Stimulated activated CD8-positive, alpha-beta memory T cell treated with anti-CD3 and anti-CD28 coated beads, Interleukin-7, amount 100 ng/mL, for 4 hours (primary cell): ENCODE results near the gene UQCRH.

Experiments used
- DNase-seq, 2 donors: peaks; one replicate each; pipeline ENCODE4 v3.0.0-alpha.2; 2020; ENCODE audit warnings: low read depth in 2 of 2

Gene UQCRH

DNA sequence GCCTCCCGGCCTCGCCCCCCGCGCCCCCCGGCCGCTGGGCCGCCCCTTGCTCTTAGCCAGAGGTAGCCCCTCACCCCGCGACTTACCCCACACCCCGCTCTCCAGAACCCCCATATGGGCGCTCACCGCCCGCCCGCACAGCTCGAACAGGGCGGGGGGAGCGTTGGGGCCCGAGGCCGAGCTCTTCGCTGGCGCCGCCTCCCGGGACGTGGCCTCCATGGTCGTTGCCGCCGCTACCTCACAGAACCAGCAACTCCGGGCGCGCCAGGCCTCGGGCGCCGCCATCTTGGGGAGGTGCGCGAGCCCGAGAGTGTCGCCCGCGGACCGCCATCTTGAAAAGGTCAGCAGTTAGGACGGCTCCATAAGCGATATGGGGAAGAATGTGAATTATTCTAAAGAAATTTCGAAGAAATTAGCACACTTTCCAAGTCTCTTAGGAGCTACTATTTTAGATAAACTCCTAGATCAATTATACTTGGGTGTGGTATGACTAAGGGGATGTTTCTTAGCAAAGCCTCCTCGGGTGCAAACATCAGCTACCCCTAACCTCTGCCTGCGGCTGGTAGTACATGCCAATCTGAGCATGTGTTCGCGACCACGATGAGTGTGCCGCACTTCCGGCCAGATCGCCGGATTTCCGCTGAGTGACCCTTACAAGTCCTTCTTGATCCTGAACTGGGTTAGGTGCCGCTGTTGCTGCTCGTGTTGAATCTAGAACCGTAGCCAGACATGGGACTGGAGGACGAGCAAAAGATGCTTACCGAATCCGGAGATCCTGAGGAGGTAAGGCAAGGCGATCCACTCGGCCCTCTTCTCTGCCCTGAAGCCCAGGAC is at the start of gene UQCRH, which contains the start of gene LRRC41:
UQCRH (plus strand) TSS at position 661 of the 834 bp plus-strand sequence; CDS start at position 730, 69 bp downstream.
LRRC41 (minus strand) TSS at position 579 of the 834 bp plus-strand sequence; CDS start at position 285, 294 bp downstream.
- peak; percentile 85 to 90 for DNase-seq

GRCh38 chr1:46254668-46255067 is 48.8 kb upstream of the UQCRH start:
- no peak for DNase-seq

DNA sequence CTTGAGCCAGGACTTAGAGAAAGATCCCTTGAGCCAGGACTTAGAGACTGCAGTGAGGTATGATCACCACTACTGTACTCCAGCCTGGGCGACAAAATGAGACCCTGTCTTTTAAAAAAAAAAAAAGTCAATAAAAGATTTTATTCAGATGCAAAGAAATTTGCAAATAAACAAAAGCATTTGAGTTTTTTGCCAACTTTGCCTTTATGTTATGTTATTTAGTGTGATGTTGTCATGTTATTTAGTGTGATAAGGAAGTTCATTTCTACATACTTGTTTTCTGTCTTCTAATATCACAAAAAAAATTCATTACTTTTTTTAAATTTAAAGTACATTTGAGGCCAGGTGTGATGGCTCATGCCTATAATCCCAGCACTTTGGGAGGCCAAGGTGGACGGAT is 47.0 kb upstream of the UQCRH start:
- DNase-seq, result no peak

GRCh38 chr1:46262508-46262907 is 41.0 kb upstream of the UQCRH start:
- no peak for DNase-seq

- DNase-seq, result no peak
Observed at GRCh38 chr1:46263146-46263545, 40.4 kb upstream of the UQCRH start.

- no peak for DNase-seq
Observed at GRCh38 chr1:46268578-46268977, 34.9 kb upstream of the UQCRH start.

DNA sequence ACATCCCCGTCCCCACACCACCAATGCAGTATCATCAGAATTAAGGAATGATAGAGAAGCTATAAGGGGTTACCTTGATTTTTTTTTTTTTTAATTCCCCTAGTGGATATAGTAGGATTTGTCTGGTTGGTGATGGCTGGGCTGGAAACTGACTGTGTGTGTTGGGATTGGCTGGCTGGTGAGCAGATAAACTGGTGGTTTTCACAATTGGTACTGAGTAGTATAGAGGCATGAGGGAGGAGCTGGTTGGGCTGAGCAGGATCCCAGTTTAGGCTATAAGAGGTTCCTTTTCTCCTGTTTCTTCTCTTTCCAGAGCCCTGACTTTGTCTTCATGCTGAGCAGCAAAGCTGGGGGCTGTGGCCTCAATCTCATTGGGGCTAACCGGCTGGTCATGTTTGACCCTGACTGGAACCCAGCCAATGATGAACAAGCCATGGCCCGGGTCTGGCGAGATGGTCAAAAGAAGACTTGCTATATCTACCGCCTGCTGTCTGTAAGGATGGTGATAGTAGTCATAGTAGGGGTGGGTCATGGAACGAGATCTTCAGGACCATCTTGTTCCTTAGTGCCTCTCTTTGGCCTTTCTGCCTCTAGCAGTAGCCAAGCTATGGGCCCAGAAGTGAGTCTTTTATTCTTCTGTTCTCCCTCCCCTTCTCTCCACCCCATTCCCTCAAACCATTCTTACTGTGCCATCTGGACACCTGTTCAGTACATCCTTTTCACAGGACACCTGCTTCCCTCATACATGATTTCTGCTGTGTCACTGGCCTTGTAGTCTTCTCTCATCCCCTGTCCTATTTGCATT is 29.1 kb upstream of the UQCRH start:
- DNase-seq, result no peak

GRCh38 chr1:46275030-46275337 is 28.5 kb upstream of the UQCRH start:
- no peak for DNase-seq

DNA sequence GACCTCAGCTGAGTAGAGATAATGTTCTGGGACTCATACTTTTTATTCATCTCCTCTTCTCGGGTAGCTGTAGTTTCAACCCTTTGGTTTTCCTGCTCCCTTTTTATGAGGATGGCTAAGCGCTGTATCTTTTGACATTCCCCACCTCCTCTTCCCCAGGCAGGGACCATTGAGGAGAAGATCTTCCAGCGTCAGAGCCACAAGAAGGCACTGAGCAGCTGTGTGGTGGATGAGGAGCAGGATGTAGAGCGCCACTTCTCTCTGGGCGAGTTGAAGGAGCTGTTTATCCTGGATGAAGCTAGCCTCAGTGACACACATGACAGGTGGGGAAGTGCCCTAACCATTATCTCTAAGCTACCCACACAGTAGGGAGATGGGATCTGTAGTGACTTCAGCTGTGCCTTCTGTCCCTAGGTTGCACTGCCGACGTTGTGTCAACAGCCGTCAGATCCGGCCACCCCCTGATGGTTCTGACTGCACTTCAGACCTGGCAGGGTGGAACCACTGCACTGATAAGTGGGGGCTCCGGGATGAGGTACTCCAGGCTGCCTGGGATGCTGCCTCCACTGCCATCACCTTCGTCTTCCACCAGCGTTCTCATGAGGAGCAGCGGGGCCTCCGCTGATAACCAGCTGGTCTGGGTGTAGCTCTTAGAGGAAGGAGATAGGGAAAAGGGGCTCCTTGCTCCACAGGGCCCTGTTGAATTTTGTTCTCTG is 25.7 kb upstream of the UQCRH start:
- DNase-seq, result no peak

- no peak for DNase-seq
Observed at GRCh38 chr1:46278807-46279206, 24.7 kb upstream of the UQCRH start.

DNA sequence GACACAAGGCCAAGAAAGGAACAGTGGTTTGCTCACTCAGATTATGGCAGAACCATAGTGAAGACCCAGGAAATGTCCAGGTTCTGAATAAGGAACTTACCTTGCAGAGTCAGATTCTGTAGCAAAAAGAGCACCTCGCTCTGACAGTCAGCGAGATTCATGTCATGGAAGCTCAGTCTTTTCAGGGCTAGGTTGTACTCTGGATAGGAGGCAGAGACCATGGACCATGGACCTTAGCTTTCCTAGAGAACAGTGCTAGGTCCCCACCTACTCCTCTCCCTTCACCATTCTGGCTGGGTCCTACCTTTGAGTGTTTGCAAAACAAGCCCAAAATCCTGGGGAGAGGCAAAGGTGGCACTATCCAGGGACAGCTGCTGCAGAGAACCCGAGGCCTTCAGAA is 23.4 kb upstream of the UQCRH start:
- DNase-seq, result no peak

DNA sequence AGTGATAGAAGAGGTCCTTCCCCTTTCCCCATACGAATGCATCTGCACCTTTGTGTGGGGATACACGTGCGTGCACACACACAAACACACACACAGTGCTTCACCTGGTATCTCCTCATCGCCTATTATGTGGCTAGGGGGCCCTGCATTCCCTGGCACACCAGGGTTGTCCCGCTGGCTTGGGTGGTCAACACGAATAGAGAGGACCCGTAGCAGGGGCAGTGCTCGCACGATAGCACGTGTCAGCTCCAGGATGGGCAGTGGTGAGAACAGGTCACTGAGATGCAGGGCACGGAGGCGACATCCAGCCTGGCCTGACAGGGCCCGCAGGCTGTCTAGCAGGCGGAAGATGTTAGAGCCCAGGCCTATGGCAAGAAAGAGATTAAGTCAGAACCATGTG is 22.5 kb upstream of the UQCRH start:
- DNase-seq, result no peak

GRCh38 chr1:46284058-46284457 is 19.4 kb upstream of the UQCRH start:
- no peak for DNase-seq

- DNase-seq, result no peak
Observed at GRCh38 chr1:46284597-46285564, 18.6 kb upstream of the UQCRH start.

DNA sequence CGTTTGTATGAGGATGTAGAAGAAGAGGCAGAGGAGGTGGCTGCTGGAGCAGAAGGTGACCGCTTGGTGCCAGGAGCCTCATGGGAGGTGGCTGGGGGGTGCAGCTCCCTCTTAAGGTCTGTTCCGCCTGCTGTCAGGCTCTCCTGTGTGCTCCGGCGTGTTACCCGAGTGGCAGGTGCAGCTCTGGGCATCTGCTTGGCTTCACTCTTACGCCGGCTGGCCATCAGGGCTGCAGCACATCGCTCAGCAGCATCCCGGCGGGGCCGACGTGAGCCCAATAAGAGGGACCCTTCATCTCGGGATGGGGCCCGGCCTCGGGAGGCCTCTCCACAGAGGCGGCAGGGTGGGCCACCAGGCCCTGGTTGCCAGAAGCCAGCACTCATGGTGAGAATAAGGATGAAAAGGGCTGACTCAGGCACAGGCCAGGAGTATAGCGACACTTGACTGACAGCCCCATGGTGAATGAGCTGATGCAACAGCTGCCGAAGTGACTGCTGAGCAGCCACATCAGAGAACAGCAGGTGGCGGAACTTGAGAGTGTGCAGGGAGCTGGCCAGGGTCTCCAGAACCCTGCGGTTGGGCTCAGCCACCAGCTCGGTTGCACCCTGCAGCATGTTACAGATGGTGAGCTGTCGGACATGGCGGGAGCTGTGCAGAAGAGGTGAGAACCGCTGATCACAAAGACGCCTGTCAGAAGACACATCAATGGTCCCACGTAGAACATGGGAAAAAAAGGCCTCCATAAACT is 17.6 kb upstream of the UQCRH start:
- peak in 1 of 2 donors; percentile 17 for DNase-seq

DNA sequence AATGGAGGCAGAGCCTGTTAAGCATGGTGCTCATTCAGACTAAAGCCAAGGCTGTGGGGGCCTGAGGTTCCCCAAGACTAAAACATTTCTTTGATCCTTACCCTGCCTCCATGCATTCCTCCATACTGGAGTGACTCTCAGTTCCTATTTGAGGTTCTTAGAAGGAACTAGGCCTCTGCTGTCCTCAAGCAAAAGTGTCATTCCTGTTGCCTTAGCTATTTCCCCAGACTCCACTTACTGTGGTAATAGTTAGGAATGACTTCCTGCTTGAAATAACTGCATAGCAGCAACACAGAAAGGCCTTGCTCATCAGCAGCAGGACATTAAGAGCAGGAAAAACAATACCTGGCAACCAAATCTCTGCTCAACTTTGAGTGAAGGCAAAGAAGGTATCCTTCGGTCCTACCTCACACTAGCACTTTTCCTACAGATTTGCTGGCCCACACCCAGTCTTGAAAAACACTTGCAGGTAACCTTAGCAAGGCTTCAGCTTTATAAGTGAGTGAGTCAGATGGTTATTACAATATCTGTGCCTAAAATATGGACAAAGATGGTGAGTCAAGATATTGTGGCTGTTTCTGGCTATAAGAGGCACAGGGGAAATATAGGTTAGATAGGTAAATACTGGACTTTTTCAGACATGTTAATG is 14.9 kb upstream of the UQCRH start:
- no peak for DNase-seq

DNA sequence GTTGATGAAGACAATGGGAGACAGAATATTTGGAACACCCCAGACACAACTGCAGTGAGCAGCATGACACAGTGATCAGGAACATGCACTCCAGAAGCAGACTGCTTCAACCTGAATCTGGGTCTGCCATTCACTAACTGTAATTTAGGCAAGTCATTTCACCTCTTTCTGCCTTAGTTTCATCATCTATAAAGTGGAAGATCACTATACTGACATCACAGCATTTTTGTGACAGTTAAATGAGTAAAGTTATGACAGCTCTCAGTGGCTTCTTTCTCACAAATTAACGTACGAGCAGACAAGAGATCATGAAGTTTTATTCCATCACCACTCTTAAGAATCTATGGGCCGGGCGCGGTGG is 14.4 kb upstream of the UQCRH start:
- DNase-seq, result no peak

GRCh38 chr1:46289976-46290375 is 13.5 kb upstream of the UQCRH start:
- no peak for DNase-seq

- no peak for DNase-seq
Observed at GRCh38 chr1:46295306-46295705, 8.2 kb upstream of the UQCRH start.

DNA sequence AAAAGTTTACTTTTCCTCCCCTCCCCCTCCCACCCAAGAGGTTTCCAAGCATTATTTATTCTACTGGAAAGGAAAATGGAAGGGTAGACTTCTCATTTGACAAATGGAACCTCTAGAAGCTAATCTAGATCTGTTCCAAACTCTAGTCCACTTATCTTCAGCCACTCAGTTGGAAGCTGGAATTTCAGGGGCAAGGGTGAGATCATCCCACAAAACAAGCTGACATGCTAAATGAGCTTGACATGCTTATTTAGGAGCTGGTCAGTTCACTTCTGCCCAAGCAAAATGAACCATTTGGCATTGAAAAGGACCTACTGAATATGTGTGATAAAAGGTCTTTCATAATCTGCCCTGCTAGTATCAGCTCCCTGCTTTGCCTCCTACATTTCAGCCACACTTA is 5.1 kb upstream of the UQCRH start:
- no peak for DNase-seq
